ENCODE measurements around the gene CPSF7. TPM values are rescaled to one million over a fixed set of nuclear protein-coding genes. Genes with fewer than 3 reads are reported as not detected.
A peak's percentile ranks its signal among the peaks of the same experiment; 100 is the strongest.

CPSF7 gene
- total and polyA plus RNA-seq, 4 donors: 12.5 to 23.7 (median 22.2) TPM

- Histone ChIP-seq H3K4me3 (ENCODE audit: low read depth in 1 of 3, low read length in 3 of 3) (peak overlapping the region; percentile 76 to 99 (median 87)), H3K27ac (ENCODE audit: low read depth in 1 of 2, low read length in 2 of 2) (peak overlapping the region; percentile 93 to 98), H3K9ac (ENCODE audit: low read depth in 1 of 2, low read length in 2 of 2) (peak overlapping the region; percentile 64 to 88), H3K4me1 (ENCODE audit: control insufficient read depth in 4 of 4, insufficient read depth in 4 of 4, low read length in 3 of 4) (peaks cover 5 to 26% (median 19%) of the 10 kb centered on the region in 4 donors), H3K27me3 (ENCODE audit: control insufficient read depth in 4 of 4, insufficient read depth in 4 of 4, low read length in 3 of 4) (no peaks in the 10 kb centered on the region), H3K9me3 (ENCODE audit: control insufficient read depth in 4 of 4, low read length in 3 of 4) (no peaks in the 10 kb centered on the region), H3K36me3 (ENCODE audit: control insufficient read depth in 4 of 4, insufficient read depth in 3 of 4, low read depth in 1 of 4, low read length in 3 of 4) (peaks cover 6 to 37% (median 22%) of the 10 kb centered on the region in 4 donors)
- under 1% methylated on average over 37 of the region's 37 CpGs for WGBS
- TF ChIP-seq, protein P1, sequence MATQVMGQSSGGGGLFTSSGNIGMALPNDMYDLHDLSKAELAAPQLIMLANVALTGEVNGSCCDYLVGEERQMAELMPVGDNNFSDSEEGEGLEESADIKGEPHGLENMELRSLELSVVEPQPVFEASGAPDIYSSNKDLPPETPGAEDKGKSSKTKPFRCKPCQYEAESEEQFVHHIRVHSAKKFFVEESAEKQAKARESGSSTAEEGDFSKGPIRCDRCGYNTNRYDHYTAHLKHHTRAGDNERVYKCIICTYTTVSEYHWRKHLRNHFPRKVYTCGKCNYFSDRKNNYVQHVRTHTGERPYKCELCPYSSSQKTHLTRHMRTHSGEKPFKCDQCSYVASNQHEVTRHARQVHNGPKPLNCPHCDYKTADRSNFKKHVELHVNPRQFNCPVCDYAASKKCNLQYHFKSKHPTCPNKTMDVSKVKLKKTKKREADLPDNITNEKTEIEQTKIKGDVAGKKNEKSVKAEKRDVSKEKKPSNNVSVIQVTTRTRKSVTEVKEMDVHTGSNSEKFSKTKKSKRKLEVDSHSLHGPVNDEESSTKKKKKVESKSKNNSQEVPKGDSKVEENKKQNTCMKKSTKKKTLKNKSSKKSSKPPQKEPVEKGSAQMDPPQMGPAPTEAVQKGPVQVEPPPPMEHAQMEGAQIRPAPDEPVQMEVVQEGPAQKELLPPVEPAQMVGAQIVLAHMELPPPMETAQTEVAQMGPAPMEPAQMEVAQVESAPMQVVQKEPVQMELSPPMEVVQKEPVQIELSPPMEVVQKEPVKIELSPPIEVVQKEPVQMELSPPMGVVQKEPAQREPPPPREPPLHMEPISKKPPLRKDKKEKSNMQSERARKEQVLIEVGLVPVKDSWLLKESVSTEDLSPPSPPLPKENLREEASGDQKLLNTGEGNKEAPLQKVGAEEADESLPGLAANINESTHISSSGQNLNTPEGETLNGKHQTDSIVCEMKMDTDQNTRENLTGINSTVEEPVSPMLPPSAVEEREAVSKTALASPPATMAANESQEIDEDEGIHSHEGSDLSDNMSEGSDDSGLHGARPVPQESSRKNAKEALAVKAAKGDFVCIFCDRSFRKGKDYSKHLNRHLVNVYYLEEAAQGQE (IDR thresholded peaks at IDR 0.05): no peak
- TF ChIP-seq YY1 (IDR thresholded peaks at IDR 0.05) (no peak), ATF3 (IDR thresholded peaks at IDR 0.05) (no peak), RXRA (IDR thresholded peaks at IDR 0.05) (no peak), NR2F2 (IDR thresholded peaks at IDR 0.05) (no peak), FOXA1 (IDR thresholded peaks at IDR 0.05) (no peak), GABPA (IDR thresholded peaks at IDR 0.05 in 1 of 2, conservative IDR thresholded peaks at IDR 0.05 in 1 of 2) (no peak), HNF4A (conservative IDR thresholded peaks at IDR 0.05) (no peak), MAX (IDR thresholded peaks at IDR 0.05) (no peak), HNF4G (IDR thresholded peaks at IDR 0.05) (no peak), FOXA2 (IDR thresholded peaks at IDR 0.05) (no peak), EGR1 (IDR thresholded peaks at IDR 0.05; ENCODE audit: low read depth in 2 of 2) (no peak)
- TF ChIP-seq, protein P2, sequence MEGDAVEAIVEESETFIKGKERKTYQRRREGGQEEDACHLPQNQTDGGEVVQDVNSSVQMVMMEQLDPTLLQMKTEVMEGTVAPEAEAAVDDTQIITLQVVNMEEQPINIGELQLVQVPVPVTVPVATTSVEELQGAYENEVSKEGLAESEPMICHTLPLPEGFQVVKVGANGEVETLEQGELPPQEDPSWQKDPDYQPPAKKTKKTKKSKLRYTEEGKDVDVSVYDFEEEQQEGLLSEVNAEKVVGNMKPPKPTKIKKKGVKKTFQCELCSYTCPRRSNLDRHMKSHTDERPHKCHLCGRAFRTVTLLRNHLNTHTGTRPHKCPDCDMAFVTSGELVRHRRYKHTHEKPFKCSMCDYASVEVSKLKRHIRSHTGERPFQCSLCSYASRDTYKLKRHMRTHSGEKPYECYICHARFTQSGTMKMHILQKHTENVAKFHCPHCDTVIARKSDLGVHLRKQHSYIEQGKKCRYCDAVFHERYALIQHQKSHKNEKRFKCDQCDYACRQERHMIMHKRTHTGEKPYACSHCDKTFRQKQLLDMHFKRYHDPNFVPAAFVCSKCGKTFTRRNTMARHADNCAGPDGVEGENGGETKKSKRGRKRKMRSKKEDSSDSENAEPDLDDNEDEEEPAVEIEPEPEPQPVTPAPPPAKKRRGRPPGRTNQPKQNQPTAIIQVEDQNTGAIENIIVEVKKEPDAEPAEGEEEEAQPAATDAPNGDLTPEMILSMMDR (IDR thresholded peaks at IDR 0.05; ENCODE audit: low read depth, low read length, missing input control): no peak
- peak; percentile 76 for DNase-seq (ENCODE audit: low spot score)
Observed at GRCh38 chr11:61429346-61429690, 457 bp downstream of the CPSF7 start.

GRCh38 chr11:61425367-61426131 lies 4.2 kb downstream of the CPSF7 start:
- Histone ChIP-seq H3K4me3 (ENCODE audit: low read depth in 1 of 3, low read length in 3 of 3) (no peak overlapping the region), H3K9me3 (ENCODE audit: control insufficient read depth in 4 of 4, low read length in 3 of 4) (no peaks in the 10 kb centered on the region), H3K36me3 (ENCODE audit: control insufficient read depth in 4 of 4, insufficient read depth in 3 of 4, low read depth in 1 of 4, low read length in 3 of 4) (peaks cover 12 to 60% (median 45%) of the 10 kb centered on the region in 4 donors), H3K27me3 (ENCODE audit: control insufficient read depth in 4 of 4, insufficient read depth in 4 of 4, low read length in 3 of 4) (no peaks in the 10 kb centered on the region), H3K4me1 (ENCODE audit: control insufficient read depth in 4 of 4, insufficient read depth in 4 of 4, low read length in 3 of 4) (peaks cover 0 to 16% (median 9%) of the 10 kb centered on the region in 4 donors), H3K9ac (ENCODE audit: low read depth in 1 of 2, low read length in 2 of 2) (no peak overlapping the region), H3K27ac (ENCODE audit: low read depth in 1 of 2, low read length in 2 of 2) (no peak overlapping the region)
- WGBS: 95% methylated on average over 1 of the region's 1 CpG
- no peak for DNase-seq (ENCODE audit: low spot score)
- TF ChIP-seq RXRA (IDR thresholded peaks at IDR 0.05) (no peak), SP1 (IDR thresholded peaks at IDR 0.05) (no peak), FOXA2 (IDR thresholded peaks at IDR 0.05) (no peak), MAX (IDR thresholded peaks at IDR 0.05) (no peak), JUND (IDR thresholded peaks at IDR 0.05) (no peak), ATF3 (IDR thresholded peaks at IDR 0.05) (no peak), NR2F2 (IDR thresholded peaks at IDR 0.05) (no peak), EGR1 (IDR thresholded peaks at IDR 0.05; ENCODE audit: low read depth in 2 of 2) (no peak), ZBTB33 (IDR thresholded peaks at IDR 0.05) (no peak), YY1 (IDR thresholded peaks at IDR 0.05) (no peak), TAF1 (conservative IDR thresholded peaks at IDR 0.05) (no peak), HNF4A (conservative IDR thresholded peaks at IDR 0.05) (no peak), FOXA1 (IDR thresholded peaks at IDR 0.05) (no peak), GABPA (IDR thresholded peaks at IDR 0.05 in 1 of 2, conservative IDR thresholded peaks at IDR 0.05 in 1 of 2) (no peak)
- TF ChIP-seq, protein P2 (IDR thresholded peaks at IDR 0.05; ENCODE audit: low read depth, low read length, missing input control): no peak

All from liver (tissue), 9 donors.